ENCODE data around the gene SUV39H2.

DNA sequence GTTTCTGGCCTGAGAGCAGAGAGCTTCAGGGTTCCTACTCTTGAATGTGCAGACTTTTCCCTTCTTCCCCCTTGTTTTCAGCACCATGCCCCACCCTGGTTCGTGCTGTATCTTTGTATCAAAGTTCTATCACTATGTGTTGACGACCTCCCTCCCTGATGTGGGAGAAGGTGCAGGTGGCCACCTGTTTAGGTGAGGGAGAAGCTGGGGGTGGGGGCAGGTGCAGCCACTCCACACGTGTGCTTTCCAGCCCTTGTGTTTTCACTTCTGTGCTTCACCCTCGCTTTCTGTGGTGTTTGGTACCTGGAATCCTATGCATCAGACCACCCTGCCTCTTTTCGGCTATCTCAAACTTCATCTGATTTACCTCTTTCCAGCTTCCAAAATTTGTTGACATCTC lies 19.6 kb upstream of the SUV39H2 start:
- TF ChIP-seq EZH2 (IDR thresholded peaks at IDR 0.05; ENCODE audit: insufficient read depth, poor library complexity, severe bottlenecking) (no peak), EZH2phosphoT487 (IDR thresholded peaks at IDR 0.05; ENCODE audit: insufficient read depth, low read depth) (no peak)
